ENCODE data around the gene SELENOP. TPM values are rescaled to one million over a fixed set of nuclear protein-coding genes. Genes with fewer than 3 reads are reported as not detected.

SELENOP gene
- total RNA-seq, 1 experiment from 2014 or later: 153 TPM

DNA sequence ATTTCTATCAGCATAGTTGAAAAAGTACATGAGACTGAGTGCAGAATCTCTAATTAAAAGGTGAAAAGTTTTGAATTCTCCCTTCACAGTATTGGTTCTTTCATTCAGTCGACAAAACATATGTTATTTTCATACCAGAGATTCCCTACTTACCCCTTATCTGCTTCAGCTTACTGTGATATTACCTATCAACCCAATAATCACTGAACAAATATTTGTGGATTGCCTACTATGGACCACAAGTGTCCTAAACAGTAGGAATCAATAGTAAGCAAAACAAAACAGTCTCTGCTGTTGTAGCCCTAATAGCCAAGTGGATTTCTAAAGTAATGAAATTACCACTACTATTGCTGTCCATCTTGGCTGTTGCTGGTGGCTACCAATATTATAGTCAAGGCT is 43.6 kb downstream of the SELENOP start:
- TF ChIP-seq, protein P1, sequence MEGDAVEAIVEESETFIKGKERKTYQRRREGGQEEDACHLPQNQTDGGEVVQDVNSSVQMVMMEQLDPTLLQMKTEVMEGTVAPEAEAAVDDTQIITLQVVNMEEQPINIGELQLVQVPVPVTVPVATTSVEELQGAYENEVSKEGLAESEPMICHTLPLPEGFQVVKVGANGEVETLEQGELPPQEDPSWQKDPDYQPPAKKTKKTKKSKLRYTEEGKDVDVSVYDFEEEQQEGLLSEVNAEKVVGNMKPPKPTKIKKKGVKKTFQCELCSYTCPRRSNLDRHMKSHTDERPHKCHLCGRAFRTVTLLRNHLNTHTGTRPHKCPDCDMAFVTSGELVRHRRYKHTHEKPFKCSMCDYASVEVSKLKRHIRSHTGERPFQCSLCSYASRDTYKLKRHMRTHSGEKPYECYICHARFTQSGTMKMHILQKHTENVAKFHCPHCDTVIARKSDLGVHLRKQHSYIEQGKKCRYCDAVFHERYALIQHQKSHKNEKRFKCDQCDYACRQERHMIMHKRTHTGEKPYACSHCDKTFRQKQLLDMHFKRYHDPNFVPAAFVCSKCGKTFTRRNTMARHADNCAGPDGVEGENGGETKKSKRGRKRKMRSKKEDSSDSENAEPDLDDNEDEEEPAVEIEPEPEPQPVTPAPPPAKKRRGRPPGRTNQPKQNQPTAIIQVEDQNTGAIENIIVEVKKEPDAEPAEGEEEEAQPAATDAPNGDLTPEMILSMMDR (IDR thresholded peaks at IDR 0.05; ENCODE audit: insufficient read depth in 1 of 2, low read depth in 1 of 2, low read length in 1 of 2, severe bottlenecking in 1 of 2, unreplicated experiment in 1 of 2): no peak
- CTCF ChIA-PET: interaction anchor here (1.4 to 1.8 kb wide), 4 partner anchors 121 to 762 kb away, joined by 4 to 17 read pairs (median 6); no protein-coding TSS in a partner anchor
- no peaks in the 10 kb centered on the region for H3K36me3 Mint-ChIP-seq (ENCODE audit: insufficient read depth, unreplicated experiment)
- H3K27me3 Mint-ChIP-seq (ENCODE audit: insufficient read depth, unreplicated experiment): no peaks in the 10 kb centered on the region
- Histone ChIP-seq H3K27me3 (replicated peaks; ENCODE audit: control insufficient read depth, insufficient read depth, low read length) (no peaks in the 10 kb centered on the region), H3K4me3 (ENCODE audit: low read depth, low read length) (no peak overlapping the region), H3K36me3 (ENCODE audit: control insufficient read depth, insufficient read depth, low read length) (no peaks in the 10 kb centered on the region), H3K4me1 (peaks cover 12% of the 10 kb centered on the region), H3K9me3 (no peaks in the 10 kb centered on the region)
- intact Hi-C loops (cut with micrococcal nuclease; ENCODE audit: unreplicated experiment): loop anchor here (1.0 to 5.0 kb wide), 3 partner anchors 44 to 541 kb away; partner anchors contain the start of gene SELENOP
- DNase-seq: no peak
- peaks cover 21% of the 10 kb centered on the region for H3K4me1 Mint-ChIP-seq (ENCODE audit: low read depth, unreplicated experiment)
- H3K9me3 Mint-ChIP-seq (ENCODE audit: unreplicated experiment): peaks cover 21% of the 10 kb centered on the region
- BruUV-seq (replicated peaks): no TSS peak
- H3K4me3 Mint-ChIP-seq (ENCODE audit: unreplicated experiment): no peak overlapping the region
- POLR2A ChIA-PET: no interaction called here
- no peak overlapping the region for H3K27ac Mint-ChIP-seq (ENCODE audit: unreplicated experiment)

DNA sequence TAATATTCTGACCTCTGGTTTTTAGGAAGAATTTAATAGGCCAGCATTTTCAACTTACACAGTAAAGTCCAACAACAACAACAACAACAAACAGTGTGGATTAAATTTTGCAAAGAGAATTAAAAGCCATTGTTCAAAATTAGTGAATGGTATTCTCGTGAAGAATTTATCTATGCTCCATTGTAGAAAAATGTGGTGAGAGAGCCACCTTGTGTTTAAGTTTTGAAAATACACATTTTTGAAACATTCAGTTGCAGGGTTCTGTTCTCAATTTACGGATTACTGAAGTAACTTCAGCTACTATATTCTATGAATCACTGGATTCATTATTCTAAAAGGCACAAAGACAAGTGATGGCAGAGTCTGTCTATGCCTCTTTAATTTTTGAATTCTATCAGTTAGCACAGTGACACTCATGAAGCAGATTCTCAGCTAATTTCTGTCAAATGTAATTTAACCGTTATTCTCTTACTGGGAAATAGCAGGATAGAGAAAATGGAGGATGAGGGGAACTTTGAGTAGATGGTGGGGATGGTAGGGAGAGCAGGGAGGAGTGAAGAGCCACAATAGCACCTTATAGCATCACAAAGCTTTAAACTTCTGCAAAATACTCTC is 44.1 kb downstream of the SELENOP start:
- peak in 1 of 2 experiments; percentile 31 for DNase-seq
- BruUV-seq (replicated peaks): no TSS peak
- Mint-ChIP-seq H3K27me3 (ENCODE audit: insufficient read depth, unreplicated experiment) (no peaks in the 10 kb centered on the region), H3K9me3 (ENCODE audit: unreplicated experiment) (peaks cover 21% of the 10 kb centered on the region), H3K4me3 (ENCODE audit: unreplicated experiment) (peak overlapping the region; percentile 53), H3K27ac (ENCODE audit: unreplicated experiment) (no peak overlapping the region), H3K36me3 (ENCODE audit: insufficient read depth, unreplicated experiment) (no peaks in the 10 kb centered on the region), H3K4me1 (ENCODE audit: low read depth, unreplicated experiment) (peaks cover 16% of the 10 kb centered on the region)
- TF ChIP-seq, protein P1 (IDR thresholded peaks at IDR 0.05; ENCODE audit: insufficient read depth in 1 of 2, low read depth in 1 of 2, low read length in 1 of 2, severe bottlenecking in 1 of 2, unreplicated experiment in 1 of 2): peak; percentile 24 to 63
- Histone ChIP-seq H3K4me3 (ENCODE audit: low read depth, low read length) (no peak overlapping the region), H3K9me3 (no peaks in the 10 kb centered on the region), H3K36me3 (ENCODE audit: control insufficient read depth, insufficient read depth, low read length) (no peaks in the 10 kb centered on the region), H3K4me1 (peaks cover 12% of the 10 kb centered on the region), H3K27me3 (replicated peaks; ENCODE audit: control insufficient read depth, insufficient read depth, low read length) (no peaks in the 10 kb centered on the region)
- ChIA-PET CTCF (interaction anchor here (0.6 to 1.8 kb wide), 7 partner anchors 15 to 762 kb away, joined by 3 to 17 read pairs (median 4); partner anchors contain the start of gene GHR), POLR2A (no interaction called here)
- intact Hi-C loops (cut with micrococcal nuclease; ENCODE audit: unreplicated experiment): loop anchor here (1.0 to 5.0 kb wide), 8 partner anchors 45 to 911 kb away; partner anchors contain the start of genes GHR and SELENOP

DNA sequence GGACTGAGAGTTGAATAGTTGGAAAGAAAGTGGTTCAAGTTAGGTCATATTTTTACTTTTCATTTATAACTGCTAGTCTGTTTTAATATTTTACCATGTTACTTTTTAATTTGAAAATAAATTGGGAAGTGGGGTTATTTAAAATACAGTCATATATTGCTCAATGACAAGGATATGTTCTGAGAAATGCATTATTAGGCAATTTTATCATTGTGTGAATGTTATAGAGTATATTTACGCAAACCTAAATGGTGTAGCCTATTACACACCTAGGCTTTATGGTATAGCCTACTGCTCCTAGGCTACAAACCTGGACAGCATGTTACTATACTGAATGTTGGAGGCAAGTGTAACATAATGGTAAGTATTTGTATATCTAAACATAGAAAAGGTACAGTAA is 49.9 kb downstream of the SELENOP start:
- no peaks in the 10 kb centered on the region for H3K4me1 ChIP-seq
- no peaks in the 10 kb centered on the region for H3K27me3 Mint-ChIP-seq (ENCODE audit: insufficient read depth, unreplicated experiment)
- ChIA-PET POLR2A (no interaction called here), CTCF (no interaction called here)
- TF ChIP-seq, protein P1 (IDR thresholded peaks at IDR 0.05; ENCODE audit: insufficient read depth in 1 of 2, low read depth in 1 of 2, low read length in 1 of 2, severe bottlenecking in 1 of 2, unreplicated experiment in 1 of 2): no peak
- no peaks in the 10 kb centered on the region for H3K4me1 Mint-ChIP-seq (ENCODE audit: low read depth, unreplicated experiment)
- H3K4me3 ChIP-seq (ENCODE audit: low read depth, low read length): no peak overlapping the region
- H3K27ac Mint-ChIP-seq (ENCODE audit: unreplicated experiment): no peak overlapping the region
- H3K4me3 Mint-ChIP-seq (ENCODE audit: unreplicated experiment): no peak overlapping the region
- BruUV-seq (replicated peaks): no TSS peak
- H3K36me3 Mint-ChIP-seq (ENCODE audit: insufficient read depth, unreplicated experiment): no peaks in the 10 kb centered on the region
- no peaks in the 10 kb centered on the region for H3K9me3 Mint-ChIP-seq (ENCODE audit: unreplicated experiment)
- H3K36me3 ChIP-seq (ENCODE audit: control insufficient read depth, insufficient read depth, low read length): no peaks in the 10 kb centered on the region
- no peaks in the 10 kb centered on the region for H3K9me3 ChIP-seq
- no peak for DNase-seq
- intact Hi-C loops (cut with micrococcal nuclease; ENCODE audit: unreplicated experiment): no loop called here
- H3K27me3 ChIP-seq (replicated peaks; ENCODE audit: control insufficient read depth, insufficient read depth, low read length): no peaks in the 10 kb centered on the region
